DMS114 treated with DMSO at 0.1 percent for 48 hours (cell line): ENCODE data around the gene ASB15.

Source experiments
- DNase-seq: peaks from one replicate; lab custom pipeline; 2025; ENCODE audit not compliant: unreplicated experiment; lab: John Stamatoyannopoulos, UW

Gene ASB15

DNA sequence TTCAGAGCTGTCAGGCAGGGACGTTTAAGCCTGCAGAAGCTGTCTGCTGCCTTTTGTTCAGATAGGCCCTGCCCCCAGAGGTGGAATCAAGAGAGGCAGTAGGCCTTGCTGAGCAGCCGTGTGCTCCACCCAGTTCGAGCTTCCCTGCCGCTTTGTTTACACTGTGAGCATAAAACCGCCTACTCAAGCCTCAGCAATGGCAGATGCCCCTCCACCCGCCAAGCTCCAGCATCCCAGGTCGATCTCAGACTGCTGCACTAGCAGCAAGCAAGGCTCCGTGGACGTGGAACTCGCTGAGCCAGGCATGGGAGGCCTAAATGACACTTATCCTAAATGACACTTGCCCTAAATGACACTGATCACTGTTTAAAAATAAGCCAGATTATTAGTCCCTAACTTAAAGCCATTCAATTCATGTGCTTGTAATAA, 6.8 kb upstream of the ASB15 start:
- DNase-seq = no peak

DNA sequence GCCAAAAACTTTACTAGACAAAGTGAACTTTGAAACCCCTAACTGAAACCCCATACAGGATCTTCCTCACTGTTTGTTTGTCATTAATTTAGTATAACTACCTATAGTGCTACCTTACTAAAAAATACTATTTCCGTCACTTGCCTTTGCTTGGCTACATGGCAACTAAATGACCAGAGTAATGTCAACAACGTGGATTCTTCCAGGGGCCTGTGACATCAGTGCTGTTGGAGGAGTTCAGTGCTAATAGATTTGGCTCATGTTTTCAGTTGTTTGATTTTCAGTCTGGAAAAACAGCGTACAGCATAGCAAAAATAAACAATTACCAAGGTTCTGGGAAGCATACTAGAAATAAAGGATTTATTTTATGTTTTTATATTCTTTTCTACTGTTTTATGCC, 3.0 kb upstream of the ASB15 start:
- DNase-seq = no peak

DNA sequence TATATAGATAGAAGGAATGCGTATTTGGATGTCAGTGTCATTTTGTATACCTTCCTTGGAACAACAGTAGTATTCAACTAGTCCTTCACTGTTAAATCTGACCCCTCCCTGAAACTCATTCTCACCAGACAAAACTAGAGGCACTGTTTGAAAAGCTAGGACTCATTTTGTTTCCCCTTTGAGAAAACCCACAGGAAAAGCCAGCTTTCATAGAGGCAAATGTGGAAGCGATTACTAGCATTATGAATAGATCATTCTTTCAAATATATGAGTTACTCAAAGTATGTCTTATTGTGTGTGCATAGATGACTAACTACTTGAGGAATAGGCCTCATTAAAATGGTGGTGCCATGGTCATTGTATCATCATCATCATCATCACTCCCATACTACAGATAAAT, 1.9 kb upstream of the ASB15 start:
- no peak for DNase-seq

DNA sequence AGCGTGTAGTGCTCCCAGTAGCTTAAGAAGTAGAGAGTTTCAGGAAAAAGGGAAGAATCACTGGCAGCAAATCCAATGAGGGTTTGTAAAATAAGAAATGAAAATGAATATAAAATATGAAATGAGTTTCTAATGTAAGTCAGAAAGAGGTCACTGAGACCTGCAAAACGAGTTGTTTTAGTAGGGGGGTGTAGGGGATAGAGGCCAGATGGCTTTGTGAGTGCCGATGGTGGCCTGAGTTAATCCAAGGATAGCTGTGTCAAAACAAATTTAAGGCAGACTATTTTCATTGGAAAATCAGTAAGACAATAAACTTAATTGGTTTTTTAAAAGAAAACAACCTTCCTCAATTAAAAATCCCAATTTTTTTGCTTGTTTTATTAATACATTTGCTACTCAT, 745 bp upstream of the ASB15 start:
- no peak for DNase-seq

DNA sequence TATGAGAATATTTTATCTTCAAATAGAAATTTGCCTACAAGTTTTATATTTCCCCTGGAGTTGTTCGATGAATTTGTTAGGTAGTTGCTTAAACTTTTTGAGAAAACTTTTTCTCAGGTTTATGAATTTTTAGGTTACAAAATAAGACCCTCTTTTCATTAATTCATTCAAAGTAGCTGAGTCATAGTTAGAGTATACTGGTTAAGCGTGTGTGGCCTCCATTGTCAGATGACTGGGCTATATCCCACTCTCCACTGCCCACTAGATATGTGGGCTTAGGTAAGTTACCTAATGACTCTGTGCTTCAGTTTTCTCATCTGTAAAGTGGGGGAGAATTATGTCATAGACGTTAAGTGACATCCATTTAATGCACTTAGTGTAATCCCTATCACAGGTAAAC, 1.0 kb downstream of the ASB15 start:
- no peak for DNase-seq

DNA sequence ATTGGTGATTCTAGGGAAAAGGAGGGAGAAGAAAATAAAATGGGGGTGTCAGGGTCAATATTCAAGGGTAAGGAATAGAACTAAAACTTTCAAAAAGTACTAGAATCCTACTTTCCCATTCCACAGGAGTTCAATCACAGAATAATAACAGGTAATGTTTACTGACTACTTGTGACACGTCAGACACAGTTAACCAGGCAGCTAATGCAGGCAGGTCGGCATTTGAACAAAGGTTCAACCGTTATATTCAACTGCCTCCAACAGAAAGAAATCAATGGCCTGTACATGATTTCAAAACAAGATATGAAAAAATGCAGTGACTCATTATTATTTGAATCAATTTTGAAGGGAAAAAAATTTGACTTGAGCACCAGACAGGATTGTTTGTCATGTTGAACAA, 3.1 kb downstream of the ASB15 start:
- DNase-seq = no peak

DNA sequence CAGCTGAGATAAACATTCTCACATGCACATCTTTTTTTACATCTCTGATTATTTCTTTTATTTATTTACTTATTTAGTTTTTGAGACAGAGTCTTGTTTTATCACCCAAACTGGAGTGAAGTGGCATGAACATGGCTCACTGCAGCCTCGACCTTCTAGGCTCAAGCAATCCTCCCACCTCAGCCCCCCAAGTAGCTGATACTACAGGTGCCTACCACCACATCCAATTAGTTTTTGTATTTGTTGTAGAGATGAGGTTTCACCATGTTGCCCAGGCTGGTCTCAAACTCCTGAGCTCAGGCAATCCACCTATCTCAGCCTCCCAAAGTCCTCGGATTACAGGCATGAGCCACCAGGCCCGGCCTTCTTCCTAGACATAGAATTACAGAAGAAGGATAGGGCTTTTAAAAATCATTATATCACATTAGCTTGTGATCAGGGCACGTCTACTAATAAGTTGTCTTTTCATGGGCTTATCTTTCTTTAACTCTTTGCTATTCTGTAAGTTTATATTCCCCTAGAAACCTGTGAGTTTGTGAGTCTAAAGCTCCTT, 5.9 kb downstream of the ASB15 start:
- no peak for DNase-seq

DNA sequence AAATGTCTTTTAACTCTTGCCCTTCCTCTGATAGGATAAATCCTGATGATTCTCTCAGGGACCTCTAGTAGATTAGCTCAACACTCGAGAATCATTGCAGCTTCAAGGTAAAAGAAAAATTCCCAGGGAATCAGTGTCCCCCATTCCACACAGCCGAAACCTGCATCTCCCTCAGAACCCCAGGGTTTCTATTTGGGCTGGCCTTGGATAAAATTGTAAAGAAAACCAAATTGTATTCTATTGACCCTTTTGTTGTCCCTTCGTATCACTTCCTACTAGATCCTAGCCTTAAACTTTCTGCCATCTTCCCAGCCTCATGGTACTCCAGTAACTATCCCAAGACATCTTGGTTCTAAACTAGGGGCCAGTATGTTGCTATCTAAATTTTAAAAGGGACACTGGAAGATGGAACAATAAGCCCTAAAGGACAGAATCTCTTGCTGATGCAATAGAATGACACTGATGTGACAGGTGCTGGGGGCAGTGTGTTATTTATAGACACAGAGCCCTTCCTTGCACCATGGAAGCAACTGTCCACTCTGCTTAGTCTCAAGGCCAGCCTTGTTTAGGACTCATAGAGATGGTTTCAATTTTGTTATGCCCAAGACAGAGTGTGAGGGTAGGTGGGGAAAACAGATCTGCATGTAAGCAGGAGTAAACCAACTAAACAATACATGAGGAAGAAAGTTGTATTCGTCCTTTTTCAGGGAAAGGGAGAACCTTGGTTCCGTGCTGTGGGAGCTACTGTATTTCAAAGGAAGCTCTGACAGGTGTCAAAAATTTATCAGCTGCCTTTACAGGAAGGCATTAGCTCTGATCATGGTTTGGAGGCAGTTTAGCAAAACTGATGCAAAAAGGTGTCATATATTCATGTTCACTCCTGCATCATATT, 7.6 kb downstream of the ASB15 start:
- no peak for DNase-seq

DNA sequence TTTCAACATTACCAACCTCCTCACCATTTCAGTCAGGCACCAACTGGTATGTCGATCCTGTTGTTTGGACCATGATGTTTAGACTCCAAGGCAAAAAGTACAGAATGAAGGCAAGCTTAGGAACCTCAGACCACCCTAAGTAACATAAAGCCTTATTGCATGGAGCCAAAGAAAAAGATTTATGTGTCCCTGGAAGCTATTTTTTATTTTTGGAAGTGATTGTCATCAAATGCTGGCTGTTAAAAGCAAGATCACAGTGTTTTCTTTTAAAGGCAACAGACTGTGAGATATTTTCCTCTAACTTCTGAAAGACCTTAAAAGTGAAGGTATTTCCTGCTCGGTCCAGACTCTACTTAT, 8.2 kb downstream of the ASB15 start:
- no peak for DNase-seq

DNA sequence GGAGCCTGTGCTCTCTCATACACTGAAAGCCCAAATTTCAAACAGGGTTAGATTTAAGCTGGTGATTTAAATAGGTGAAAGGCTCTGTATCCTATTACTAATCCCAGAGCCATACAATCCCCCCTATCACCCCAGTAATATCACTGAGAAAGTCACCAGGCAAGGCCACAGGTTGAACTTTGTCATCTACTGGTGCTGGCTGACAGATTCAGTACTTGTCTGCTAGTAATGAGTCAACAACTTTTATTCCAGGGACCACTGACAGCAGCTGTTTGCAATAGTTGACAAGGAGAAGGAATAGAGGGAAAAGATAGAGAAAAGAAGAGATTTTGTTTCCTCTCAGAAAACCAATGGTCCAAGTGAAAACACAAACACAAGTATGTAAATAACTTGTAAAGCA, 10.4 kb downstream of the ASB15 start:
- no peak for DNase-seq

DNA sequence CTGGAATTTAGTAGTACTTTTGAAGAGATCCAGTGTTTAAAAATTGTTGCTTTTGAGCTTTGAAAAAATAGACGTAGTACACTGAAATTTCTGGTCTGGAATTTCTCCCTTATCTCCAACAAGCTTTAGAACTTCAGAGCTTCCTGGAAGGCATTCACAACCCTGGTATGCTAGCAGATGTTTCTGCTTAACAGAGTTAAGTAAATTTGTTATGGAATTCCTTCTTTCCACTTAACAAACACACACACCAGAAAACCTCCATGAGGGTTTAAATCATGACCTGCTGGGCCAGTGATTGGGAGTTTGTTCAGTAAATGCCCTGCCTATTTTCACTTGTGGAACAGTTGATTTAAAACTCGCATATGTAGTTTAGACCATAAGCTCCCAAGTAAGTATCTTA, 13.7 kb downstream of the ASB15 start:
- no peak for DNase-seq

DNA sequence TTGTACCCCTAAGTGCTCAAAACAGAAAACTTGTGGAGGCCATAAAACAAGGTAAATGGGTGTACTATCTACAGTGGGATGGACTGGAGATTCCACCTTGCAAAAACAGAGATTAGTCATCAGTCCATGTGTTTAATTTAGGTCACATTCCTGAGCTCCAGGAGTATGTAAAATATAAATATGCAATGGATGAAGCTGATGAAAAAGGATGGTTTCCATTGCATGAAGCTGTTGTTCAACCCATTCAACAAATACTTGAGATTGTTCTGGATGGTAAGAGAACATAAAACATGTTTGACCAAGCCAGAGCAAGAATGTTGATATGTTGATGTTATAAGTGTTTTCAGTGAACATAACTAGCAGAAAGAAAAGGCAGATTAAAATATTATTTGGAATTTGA, 14.6 kb downstream of the ASB15 start:
- DNase-seq = no peak

DNA sequence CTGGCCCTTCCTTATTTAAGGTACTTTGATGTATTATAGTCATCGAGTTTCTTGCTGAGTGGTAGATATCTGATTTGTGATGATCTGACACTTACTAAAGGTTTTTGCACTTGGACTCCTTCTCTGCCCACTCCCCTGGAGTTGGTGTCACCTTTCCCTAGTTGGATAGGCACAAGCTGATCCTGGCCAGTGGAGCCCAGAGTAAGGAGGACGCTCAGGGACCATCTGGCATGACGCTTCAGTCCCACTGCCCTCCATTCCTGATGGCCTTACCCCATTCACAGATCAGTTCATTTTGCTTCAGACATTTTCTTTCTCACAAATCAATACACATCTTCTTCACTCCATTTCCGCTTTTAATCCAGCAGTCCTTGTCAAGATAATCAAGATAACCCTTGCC, 20.1 kb downstream of the ASB15 start:
- no peak for DNase-seq

DNA sequence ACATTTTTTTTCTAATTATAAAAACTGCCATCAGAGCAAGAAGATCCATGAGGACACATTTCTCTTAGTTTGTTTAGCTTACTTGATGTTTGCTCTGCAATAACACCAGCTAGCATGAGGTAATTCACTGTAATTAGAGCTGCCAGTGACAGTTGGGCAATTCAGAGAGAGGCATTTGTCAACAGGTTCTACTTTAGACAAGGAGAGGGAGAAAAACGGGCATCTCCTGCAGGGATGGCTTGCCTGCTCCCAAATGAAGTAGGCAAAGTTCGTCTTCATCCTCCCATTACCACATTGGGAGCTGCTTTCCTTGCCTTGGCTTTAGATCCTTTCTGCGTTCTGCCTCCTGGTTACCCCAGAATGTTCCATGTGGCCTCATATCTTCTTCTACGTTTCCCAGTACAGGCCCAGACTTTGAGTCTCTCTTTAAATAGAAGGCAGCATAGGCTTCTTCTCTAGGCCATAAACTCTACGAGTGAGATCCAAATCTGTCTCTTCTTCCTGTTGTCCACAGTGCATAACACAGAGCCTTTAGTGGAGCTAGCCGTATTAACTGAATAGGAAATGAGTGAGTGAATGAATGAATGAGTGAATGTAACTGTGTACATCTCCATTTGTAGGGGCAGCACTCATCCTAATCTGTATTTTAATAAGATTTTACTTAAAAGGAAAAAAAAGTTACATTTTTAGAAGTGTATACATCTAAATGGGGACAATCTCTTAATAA, 21.2 kb downstream of the ASB15 start:
- no peak for DNase-seq

DNA sequence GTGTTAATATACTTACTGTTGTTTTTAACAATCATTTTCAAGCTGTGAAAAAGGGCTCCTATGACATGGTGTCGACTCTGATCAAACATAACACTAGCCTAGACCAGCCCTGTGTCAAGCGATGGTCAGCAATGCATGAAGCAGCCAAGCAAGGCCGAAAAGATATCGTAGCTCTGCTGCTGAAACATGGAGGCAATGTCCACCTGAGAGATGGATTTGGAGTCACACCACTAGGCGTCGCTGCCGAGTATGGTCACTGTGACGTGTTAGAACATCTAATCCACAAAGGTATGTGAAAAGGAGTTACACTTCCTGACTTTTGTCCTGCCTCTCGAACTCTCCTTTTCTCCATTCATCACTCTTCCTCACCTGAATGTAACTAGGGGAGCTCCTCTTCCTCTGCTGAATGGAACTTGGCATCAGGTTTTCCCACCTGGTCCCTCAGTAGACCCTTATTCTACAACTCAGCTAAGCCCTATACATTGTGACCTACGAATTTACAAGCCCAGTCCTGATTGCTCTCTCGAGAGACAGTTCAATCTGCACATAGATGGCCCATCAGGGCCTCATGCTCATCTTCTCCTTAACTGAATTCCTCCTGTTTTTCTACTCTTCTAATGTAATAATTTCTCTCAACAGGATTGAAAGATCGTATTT, 23.0 kb downstream of the ASB15 start:
- no peak for DNase-seq

DNA sequence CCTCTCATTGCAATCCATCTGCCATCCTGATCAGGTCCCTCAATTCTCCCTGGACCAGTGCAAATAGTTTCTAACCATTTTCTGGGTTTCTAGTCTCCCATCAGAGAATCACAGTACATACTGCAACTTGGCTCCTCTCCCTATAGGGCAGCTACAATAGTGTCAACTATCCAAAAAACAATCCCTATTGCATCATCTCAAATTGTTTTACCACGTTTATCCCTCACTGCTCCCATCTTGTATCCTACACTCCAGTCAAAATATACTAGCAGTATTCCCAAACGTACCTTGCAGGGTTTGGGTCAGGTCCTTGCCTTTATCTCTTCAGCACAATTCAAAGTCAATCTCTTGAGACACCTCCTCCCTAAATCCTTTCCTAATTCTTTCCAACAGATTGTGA, 23.6 kb downstream of the ASB15 start:
- no peak for DNase-seq

DNA sequence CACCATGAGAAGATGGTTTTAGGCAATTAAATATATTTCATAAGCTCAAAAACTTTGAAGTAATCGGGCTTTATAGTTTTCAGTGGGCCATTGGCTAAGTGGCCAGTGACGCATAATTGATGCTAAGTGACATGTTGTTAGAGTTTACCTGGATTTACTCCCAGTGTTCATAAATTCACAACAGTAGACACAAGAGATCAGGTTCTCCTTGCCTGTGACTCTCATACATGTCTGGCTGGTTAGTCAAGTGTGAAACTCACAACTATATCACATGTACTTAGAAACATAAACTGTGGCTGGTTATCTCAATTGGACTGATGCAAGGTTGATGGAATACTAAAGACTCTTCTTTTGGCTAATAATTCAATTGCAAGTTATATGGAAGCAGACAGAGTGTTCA, 26.2 kb downstream of the ASB15 start:
- no peak for DNase-seq

DNA sequence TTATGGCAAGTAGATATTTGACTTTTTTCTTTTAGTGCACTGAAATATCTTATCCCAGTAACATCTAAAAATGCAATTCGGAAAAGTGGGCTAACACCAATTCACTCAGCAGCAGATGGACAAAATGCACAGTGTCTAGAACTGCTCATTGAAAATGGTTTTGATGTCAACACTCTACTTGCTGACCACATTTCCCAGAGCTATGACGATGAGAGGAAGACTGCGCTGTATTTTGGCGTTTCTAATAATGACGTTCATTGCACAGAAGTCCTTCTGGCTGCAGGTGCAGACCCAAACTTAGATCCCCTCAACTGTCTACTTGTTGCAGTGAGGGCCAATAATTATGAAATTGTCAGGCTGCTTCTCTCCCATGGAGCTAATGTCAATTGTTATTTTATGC, 27.2 kb downstream of the ASB15 start:
- DNase-seq = no peak

DNA sequence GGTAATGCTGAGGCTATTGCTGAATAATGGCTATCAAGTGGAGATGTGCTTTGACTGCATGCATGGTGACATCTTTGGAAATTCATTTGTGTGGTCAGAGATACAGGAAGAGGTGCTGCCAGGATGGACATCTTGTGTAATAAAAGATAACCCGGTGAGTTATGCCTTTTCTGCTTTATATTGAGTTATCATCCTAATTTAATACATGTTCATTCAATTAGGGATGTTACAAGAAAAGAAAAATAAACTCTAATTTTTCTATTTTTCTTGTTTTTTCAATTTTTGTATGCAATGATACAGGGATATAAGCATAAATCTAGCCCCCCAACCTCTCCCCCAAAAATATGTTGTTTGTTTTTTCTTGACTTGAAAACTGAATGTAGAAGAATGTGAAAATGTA, 27.7 kb downstream of the ASB15 start:
- no peak for DNase-seq

DNA sequence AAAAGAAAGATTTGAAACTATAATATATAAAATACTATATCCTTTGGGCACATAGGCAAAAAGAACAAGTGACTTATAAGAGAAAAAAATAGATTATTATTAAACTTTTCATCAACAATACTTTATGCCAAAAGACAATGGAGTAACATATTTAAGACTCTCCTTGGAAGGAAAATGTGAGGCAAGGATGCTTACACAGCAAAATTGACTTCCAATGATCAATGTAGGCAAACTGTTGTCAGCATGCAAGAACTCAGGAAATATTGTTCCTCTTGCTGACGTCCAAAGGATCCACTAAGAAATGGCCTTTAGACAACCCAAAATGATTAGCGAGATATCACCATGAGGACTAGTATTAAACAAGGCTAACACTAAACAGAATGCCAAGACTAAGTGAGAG, 31.2 kb downstream of the ASB15 start:
- no peak for DNase-seq

DNA sequence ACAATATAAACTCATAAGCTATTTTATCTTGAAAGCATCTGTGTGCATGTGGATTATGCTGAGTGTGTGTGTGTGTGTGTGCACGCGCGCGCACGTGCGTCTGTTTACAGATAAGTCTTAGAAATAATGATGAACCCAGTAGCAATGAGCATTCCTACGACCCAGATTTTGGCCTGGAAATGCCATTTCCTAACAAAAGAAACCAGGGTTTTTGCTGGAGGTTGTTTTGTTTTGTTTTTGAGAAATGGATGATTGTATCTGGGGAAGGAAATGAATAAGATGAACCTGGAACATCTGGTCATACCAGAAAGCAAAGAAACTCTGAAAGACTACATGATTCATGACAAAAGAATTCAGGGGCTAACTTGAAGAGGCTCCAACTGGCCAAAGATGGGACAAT, 31.9 kb downstream of the ASB15 start:
- no peak for DNase-seq
